Suprapubic skin (tissue), 3 donors: ENCODE measurements around the gene CBY1.

Experiments used
- POLR2A ChIP-seq, 2 donors: fragments of 450-650 bp; IDR thresholded peaks; one replicate each; pipeline ENCODE4 v1.6.1; 2017; ENCODE audit warnings: antibody characterized with exemption in 2 of 2, mild to moderate bottlenecking in 2 of 2, moderate library complexity in 2 of 2
- TF ChIP-seq, protein P1 (sequence below), 2 donors: fragments of 200-600 bp in 1 of 2; fragments of 450-650 bp in 1 of 2; sonication (generic) in 1 of 2; IDR thresholded peaks; one replicate each; pipeline ENCODE4 v1.5.1; 2016 to 2019; ENCODE audit warnings: antibody characterized with exemption in 2 of 2, mild to moderate bottlenecking in 1 of 2, moderate library complexity in 1 of 2

DNA sequence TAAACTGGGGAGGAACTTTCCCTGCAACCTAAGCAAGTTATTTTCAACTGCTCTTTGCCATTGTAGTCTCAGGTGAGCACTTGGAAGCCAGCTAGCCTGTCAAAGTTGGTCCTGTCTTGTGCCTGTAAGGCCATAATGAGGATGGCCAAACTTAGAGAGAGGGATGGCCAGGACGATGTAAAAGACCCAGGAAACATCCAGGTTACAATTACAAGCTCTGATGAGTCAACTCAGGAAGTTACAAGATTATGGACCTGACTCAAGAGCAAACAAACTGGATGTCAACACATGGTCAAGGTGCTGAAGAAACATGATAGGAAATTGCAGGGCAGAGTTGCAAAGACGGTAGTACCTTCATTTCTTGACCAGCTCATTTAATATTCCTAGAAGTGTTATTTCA, 50.9 kb downstream of the CBY1 start:
- TF ChIP-seq, protein P1, sequence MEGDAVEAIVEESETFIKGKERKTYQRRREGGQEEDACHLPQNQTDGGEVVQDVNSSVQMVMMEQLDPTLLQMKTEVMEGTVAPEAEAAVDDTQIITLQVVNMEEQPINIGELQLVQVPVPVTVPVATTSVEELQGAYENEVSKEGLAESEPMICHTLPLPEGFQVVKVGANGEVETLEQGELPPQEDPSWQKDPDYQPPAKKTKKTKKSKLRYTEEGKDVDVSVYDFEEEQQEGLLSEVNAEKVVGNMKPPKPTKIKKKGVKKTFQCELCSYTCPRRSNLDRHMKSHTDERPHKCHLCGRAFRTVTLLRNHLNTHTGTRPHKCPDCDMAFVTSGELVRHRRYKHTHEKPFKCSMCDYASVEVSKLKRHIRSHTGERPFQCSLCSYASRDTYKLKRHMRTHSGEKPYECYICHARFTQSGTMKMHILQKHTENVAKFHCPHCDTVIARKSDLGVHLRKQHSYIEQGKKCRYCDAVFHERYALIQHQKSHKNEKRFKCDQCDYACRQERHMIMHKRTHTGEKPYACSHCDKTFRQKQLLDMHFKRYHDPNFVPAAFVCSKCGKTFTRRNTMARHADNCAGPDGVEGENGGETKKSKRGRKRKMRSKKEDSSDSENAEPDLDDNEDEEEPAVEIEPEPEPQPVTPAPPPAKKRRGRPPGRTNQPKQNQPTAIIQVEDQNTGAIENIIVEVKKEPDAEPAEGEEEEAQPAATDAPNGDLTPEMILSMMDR (IDR thresholded peaks at IDR 0.05), result no peak
- TF ChIP-seq POLR2A (IDR thresholded peaks at IDR 0.05), result no peak
